ENCODE results near the gene SNX21. TPM values are rescaled to one million over a fixed set of nuclear protein-coding genes. Genes with fewer than 3 reads are reported as not detected.

Gene SNX21
- total and polyA plus RNA-seq, 9 of the 15 experiments (the other 6 are each of a cell fraction or from before 2014, with no cell fraction given) = 0.10 to 1.2 (median 0.42) TPM

- intact Hi-C loops (cut with micrococcal nuclease) = no loop called here
- ATAC-seq = peak; percentile 59; the same call in 2 of the 3 replicates
- DNase-seq (ENCODE audit: extremely low read depth in 1 of 4, low spot score in 3 of 4) = no peak
- H3K4me3 ChIP-seq = no peak overlapping the region
- no peaks in the 10 kb centered on the region for H3K79me2 ChIP-seq (ENCODE audit: control insufficient read depth, insufficient read depth, low read length)
- H3K9me3 ChIP-seq (replicated peaks; ENCODE audit: control insufficient read depth, insufficient read depth, low read depth, low read length) = no peaks in the 10 kb centered on the region
- no peak overlapping the region for H3K27ac ChIP-seq (ENCODE audit: extremely low read depth, low read depth, low read length)
- H3K4me2 ChIP-seq (ENCODE audit: insufficient read depth, low read length) = no peak overlapping the region
- no peaks in the 10 kb centered on the region for H3K9me1 ChIP-seq (ENCODE audit: control insufficient read depth, insufficient read depth, low read length)
- no peak overlapping the region for H3K9ac ChIP-seq (ENCODE audit: insufficient read depth in 1 of 2, low read depth in 2 of 2, low read length in 2 of 2)
- no peak for FAIRE-seq
- no TSS peak for BruUV-seq (replicated peaks)
- in situ Hi-C loops (cut with MboI) = no loop called here
- no peak overlapping the region for H2AFZ ChIP-seq (ENCODE audit: low read depth, low read length)
- ChIA-PET CTCF (ENCODE audit: low intra/inter-chr PET ratio) (no interaction called here), POLR2A (interaction anchor here (0.7 to 1.7 kb wide), 5 partner anchors 9 to 70 kb away, joined by 3 to 7 read pairs (median 6); partner anchors contain the start of gene ZSWIM1)
- no peaks in the 10 kb centered on the region for H3K36me3 ChIP-seq (ENCODE audit: control insufficient read depth, insufficient read depth, low read length)
- H3K4me1 ChIP-seq (replicated peaks in 1 of 2; ENCODE audit: control insufficient read depth in 2 of 2, insufficient read depth in 2 of 2, low read length in 2 of 2) = peaks cover 0 to 12% of the 10 kb centered on the region in 2 experiments; a peak in 3 of 5 replicates
- 51% methylated on average over 7 of the region's 7 CpGs for WGBS (ENCODE audit: insufficient coverage, low coverage, missing lambda C conversion rate)
- no peaks in the 10 kb centered on the region for H3K27me3 ChIP-seq (ENCODE audit: control insufficient read depth in 2 of 2, insufficient read depth in 2 of 2, low read length in 2 of 2)
- H4K20me1 ChIP-seq (replicated peaks; ENCODE audit: control insufficient read depth, insufficient read depth, low read length) = no peaks in the 10 kb centered on the region
- TF ChIP-seq ZNF830 (CRISPR knock-in tag; IDR thresholded peaks at IDR 0.05) = no peak
- TF ChIP-seq POLR3G (IDR thresholded peaks at IDR 0.05; ENCODE audit: extremely low read depth, insufficient read length, insufficient replicate concordance) = no peak
- TF ChIP-seq ZNF277 (CRISPR knock-in tag; IDR thresholded peaks at IDR 0.05; ENCODE audit: borderline replicate concordance) = no peak
- TF ChIP-seq STAT6 (CRISPR knock-in tag; IDR thresholded peaks at IDR 0.05) = no peak
- TF ChIP-seq FOXK2 (conservative IDR thresholded peaks at IDR 0.05 in 1 of 2, IDR thresholded peaks at IDR 0.05 in 1 of 2; ENCODE audit: low read depth in 2 of 2) = no peak
- TF ChIP-seq ZNF696 (CRISPR knock-in tag; conservative IDR thresholded peaks at IDR 0.05) = no peak
- TF ChIP-seq HMGN3 (IDR thresholded peaks at IDR 0.05; ENCODE audit: borderline replicate concordance, extremely low read depth, insufficient read length, low read depth, low read length) = no peak
- no peak for TF ChIP-seq CTCFL (IDR thresholded peaks at IDR 0.05; ENCODE audit: borderline replicate concordance, insufficient read depth, low read depth, low read length, poor library complexity, severe bottlenecking)
- TF ChIP-seq NFIC (IDR thresholded peaks at IDR 0.05) = no peak
- TF ChIP-seq CCAR2 (IDR thresholded peaks at IDR 0.05; ENCODE audit: low read depth, low read length) = no peak
Observed at GRCh38 chr20:45863543-45864470, 30.2 kb downstream of the SNX21 start.
